Measurements from ENCODE around the gene KIF19.

The KIF19 gene

GRCh38 chr17:74390680-74391653 lies 64.9 kb downstream of the KIF19 start:
- in situ Hi-C loops (cut with HindIII; ENCODE audit: low pct_ligation_motif_present, low sequenced_read_pairs), result no loop called here
- no peak for TF ChIP-seq CTCF (IDR thresholded peaks at IDR 0.05; ENCODE audit: low read depth, low read length, missing control alignments)

GRCh38 chr17:74391771-74392170 lies 65.7 kb downstream of the KIF19 start:
- no peak for TF ChIP-seq CTCF (IDR thresholded peaks at IDR 0.05; ENCODE audit: low read depth, low read length, missing control alignments)
- DNase-seq, result no peak
- no peaks in the 10 kb centered on the region for H3K36me3 ChIP-seq (replicated peaks)
- H3K27me3 ChIP-seq (replicated peaks), result no peaks in the 10 kb centered on the region
- no peak overlapping the region for H3K4me3 ChIP-seq (ENCODE audit: low read depth, low read length)
- in situ Hi-C loops (cut with HindIII; ENCODE audit: low pct_ligation_motif_present, low sequenced_read_pairs), result no loop called here
- H3K27ac ChIP-seq, result no peak overlapping the region

More at GRCh38 chr17:74390680-74391653, 64.9 kb downstream of the KIF19 start:
- H3K27me3 ChIP-seq (replicated peaks), result no peaks in the 10 kb centered on the region
- no peak overlapping the region for H3K4me3 ChIP-seq (ENCODE audit: low read depth, low read length)
- H3K27ac ChIP-seq, result no peak overlapping the region
- no peaks in the 10 kb centered on the region for H3K36me3 ChIP-seq (replicated peaks)
- no peak for DNase-seq

- in situ Hi-C loops (cut with HindIII; ENCODE audit: low pct_ligation_motif_present, low sequenced_read_pairs), result no loop called here
- H3K36me3 ChIP-seq (replicated peaks), result no peaks in the 10 kb centered on the region
Observed at GRCh38 chr17:74392848-74393247, 66.8 kb downstream of the KIF19 start.

GRCh38 chr17:74393346-74393942 lies 67.4 kb downstream of the KIF19 start:
- no peak for DNase-seq

More at GRCh38 chr17:74392848-74393247, 66.8 kb downstream of the KIF19 start:
- no peak for DNase-seq
- Histone ChIP-seq H3K27me3 (replicated peaks) (no peaks in the 10 kb centered on the region), H3K27ac (no peak overlapping the region), H3K4me3 (ENCODE audit: low read depth, low read length) (no peak overlapping the region)
- TF ChIP-seq CTCF (IDR thresholded peaks at IDR 0.05; ENCODE audit: low read depth, low read length, missing control alignments), result no peak

GRCh38 chr17:74394275-74394950 lies 68.4 kb downstream of the KIF19 start:
- DNase-seq, result no peak
- Histone ChIP-seq H3K4me3 (ENCODE audit: low read depth, low read length) (no peak overlapping the region), H3K27ac (no peak overlapping the region), H3K36me3 (replicated peaks) (no peaks in the 10 kb centered on the region), H3K27me3 (replicated peaks) (no peaks in the 10 kb centered on the region)
- TF ChIP-seq CTCF (IDR thresholded peaks at IDR 0.05; ENCODE audit: low read depth, low read length, missing control alignments), result no peak
- in situ Hi-C loops (cut with HindIII; ENCODE audit: low pct_ligation_motif_present, low sequenced_read_pairs), result no loop called here

More at GRCh38 chr17:74393346-74393942, 67.4 kb downstream of the KIF19 start:
- Histone ChIP-seq H3K27ac (no peak overlapping the region), H3K4me3 (ENCODE audit: low read depth, low read length) (no peak overlapping the region), H3K36me3 (replicated peaks) (no peaks in the 10 kb centered on the region), H3K27me3 (replicated peaks) (no peaks in the 10 kb centered on the region)
- TF ChIP-seq CTCF (IDR thresholded peaks at IDR 0.05; ENCODE audit: low read depth, low read length, missing control alignments), result no peak
- in situ Hi-C loops (cut with HindIII; ENCODE audit: low pct_ligation_motif_present, low sequenced_read_pairs), result no loop called here
